SK-N-SH (cell line): ENCODE results near the gene SLC4A2.

Experiments
- CTCF ChIP-seq: fragments of 200-600 bp; sonication (generic); IDR thresholded peaks from 2 replicates; pipeline ENCODE4 v1.6.1; 2017; ENCODE audit warnings: antibody characterized with exemption, mild to moderate bottlenecking, moderate library complexity
- EP300 ChIP-seq, 2 experiments: IDR thresholded peaks; 2 replicates each; pipeline versions ENCODE4 v1.4.0 to v1.6.1; 2012; ENCODE audit warnings: borderline replicate concordance in 1 of 2, low read depth in 1 of 2, low read length in 1 of 2
- EZH2phosphoT487 ChIP-seq: fragments of 200-600 bp; sonication (generic); IDR thresholded peaks from 2 replicates; pipeline ENCODE4 v1.6.1; 2017; ENCODE audit warnings: low read depth, mixed run types, mild to moderate bottlenecking, antibody characterized with exemption, moderate library complexity, borderline replicate concordance
- MAX ChIP-seq: IDR thresholded peaks from 2 replicates; pipeline ENCODE4 v1.4.0; 2012; ENCODE audit warnings: low read depth
- PBX3 ChIP-seq: IDR thresholded peaks from 2 replicates; pipeline ENCODE4; 2012
- POLR2AphosphoS5 ChIP-seq: IDR thresholded peaks from 2 replicates; pipeline ENCODE4 v1.6.1; 2012; ENCODE audit warnings: low read depth, low read length
- RXRA ChIP-seq: IDR thresholded peaks from 2 replicates; pipeline ENCODE4 v1.4.0; 2012; ENCODE audit warnings: low read depth, mild to moderate bottlenecking, borderline replicate concordance
- TF ChIP-seq, protein P1 (sequence below): fragments of 150-350 bp; IDR thresholded peaks from 2 replicates; pipeline ENCODE4 v1.6.1; 2016; ENCODE audit warnings: mild to moderate bottlenecking, low read depth, low read length

DNA sequence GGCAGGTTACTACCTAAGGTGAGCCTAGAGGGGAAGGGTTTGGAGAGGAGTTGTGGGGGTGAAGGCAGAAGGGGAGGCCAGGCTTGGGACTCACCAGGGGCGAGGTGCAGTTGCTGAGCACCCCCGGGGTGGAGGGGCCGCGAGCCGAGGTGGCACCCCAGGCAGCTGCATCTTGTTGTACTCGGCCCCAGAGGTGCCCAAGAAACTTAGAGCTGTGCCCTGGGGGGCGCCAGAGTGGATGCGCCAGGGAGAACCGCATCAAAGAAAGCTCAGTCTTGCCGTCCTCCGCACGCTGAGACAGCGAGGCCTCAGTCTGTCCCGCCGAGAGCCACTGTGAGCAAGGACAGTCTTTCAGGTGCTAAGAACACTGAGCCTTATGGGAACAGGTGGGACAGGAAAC lies 42.4 kb upstream of the SLC4A2 start:
- no peak; the same call in 1 of the 2 replicates for TF ChIP-seq CTCF
- TF ChIP-seq EZH2phosphoT487: no peak
- TF ChIP-seq EP300 (IDR thresholded peaks at IDR 0.05; ENCODE audit: borderline replicate concordance in 1 of 2, low read depth in 1 of 2, low read length in 1 of 2): no peak
- TF ChIP-seq PBX3: no peak
- no peak for TF ChIP-seq POLR2AphosphoS5
- TF ChIP-seq MAX: no peak
- no peak for TF ChIP-seq RXRA
- TF ChIP-seq, protein P1, sequence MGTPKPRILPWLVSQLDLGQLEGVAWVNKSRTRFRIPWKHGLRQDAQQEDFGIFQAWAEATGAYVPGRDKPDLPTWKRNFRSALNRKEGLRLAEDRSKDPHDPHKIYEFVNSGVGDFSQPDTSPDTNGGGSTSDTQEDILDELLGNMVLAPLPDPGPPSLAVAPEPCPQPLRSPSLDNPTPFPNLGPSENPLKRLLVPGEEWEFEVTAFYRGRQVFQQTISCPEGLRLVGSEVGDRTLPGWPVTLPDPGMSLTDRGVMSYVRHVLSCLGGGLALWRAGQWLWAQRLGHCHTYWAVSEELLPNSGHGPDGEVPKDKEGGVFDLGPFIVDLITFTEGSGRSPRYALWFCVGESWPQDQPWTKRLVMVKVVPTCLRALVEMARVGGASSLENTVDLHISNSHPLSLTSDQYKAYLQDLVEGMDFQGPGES: no peak
